Small intestine (tissue), 7 donors: Measurements from ENCODE around the gene CAVIN1. TPM values are rescaled to one million over a fixed set of nuclear protein-coding genes. Genes with fewer than 3 reads are reported as not detected.
"Not testable (repeated sequence)": the region's sequence is repeated elsewhere in the genome, so short reads cannot be mapped to it uniquely, and the experiment has no call there.

Experiments used
- DNase-seq, 2 donors: peaks; one replicate each; pipeline versions ENCODE4 v3.0.0 to v3.0.0-alpha.2; 2013
- FAIRE-seq: peaks from 2 replicates; lab custom pipeline; 2012; peaks lifted over from hg19 to GRCh38; lab: Jason Lieb, UNC
- H3K27ac ChIP-seq, 3 donors: one replicate each; pipeline ENCODE4 v1.5.1; 2013; ENCODE audit warnings: low read length in 2 of 3, mild to moderate bottlenecking in 2 of 3, control low read depth in 1 of 3, inconsistent platforms in 1 of 3, low read depth in 1 of 3, moderate library complexity in 1 of 3
- H3K27me3 ChIP-seq, 3 donors: one replicate each; pipeline ENCODE4 v1.6.1; 2013; ENCODE audit warnings: low read length in 3 of 3, inconsistent platforms in 1 of 3; ENCODE audit not compliant: control insufficient read depth in 3 of 3, insufficient read depth in 3 of 3
- H3K36me3 ChIP-seq, 3 donors: one replicate each; pipeline ENCODE4 v1.6.1; 2013; ENCODE audit warnings: low read length in 3 of 3, inconsistent platforms in 1 of 3, low read depth in 1 of 3, mild to moderate bottlenecking in 1 of 3, moderate library complexity in 1 of 3; ENCODE audit not compliant: control insufficient read depth in 3 of 3, insufficient read depth in 2 of 3
- H3K4me1 ChIP-seq, 3 donors: one replicate each; pipeline ENCODE4 v1.6.1; 2013; ENCODE audit warnings: low read length in 2 of 3, inconsistent platforms in 1 of 3, low read depth in 1 of 3, mild to moderate bottlenecking in 1 of 3, moderate library complexity in 1 of 3; ENCODE audit not compliant: control insufficient read depth in 3 of 3, insufficient read depth in 2 of 3
- H3K4me3 ChIP-seq, 3 donors: one replicate each; pipeline ENCODE4 v1.5.1; 2013; ENCODE audit warnings: low read length in 3 of 3, control low read depth in 1 of 3, inconsistent platforms in 1 of 3, low read depth in 1 of 3, mild to moderate bottlenecking in 1 of 3, moderate library complexity in 1 of 3
- H3K9me3 ChIP-seq, 2 donors: one replicate each; pipeline ENCODE4 v1.6.1; 2013; ENCODE audit warnings: low read depth in 1 of 2, low read length in 1 of 2; ENCODE audit not compliant: control insufficient read depth in 2 of 2, insufficient read depth in 1 of 2
- WGBS, 3 donors: extraction: QIAGEN DNeasy Blood & Tissue Kit; methylation state at CpG; one replicate each; pipeline ENCODE4 v1.1.7; 2013; 5-methylcytosine and 5-hydroxymethylcytosine counted together
- polyA plus RNA-seq, 4 donors: library from polyadenylated mRNA; stranded (reverse) in 3 of 4; unstranded in 1 of 4; fragments of 200-250 nt in 3 of 4; fragments of 120-200 nt in 1 of 4; gene quantifications; one replicate each; pipeline versions ENCODE4 v1.2.1 to v1.2.3, GENCODE V29; 2013
- donor health status: healthy with polysubstance abuse.
- donor health status: control.
- donor health status: control.
- donor health status: Bipolar disorder and iron deficiency.
- donor health status: healthy.

CAVIN1 gene
- polyA plus RNA-seq, 4 donors: 2.7 to 81.0 (median 16.3) TPM

DNA sequence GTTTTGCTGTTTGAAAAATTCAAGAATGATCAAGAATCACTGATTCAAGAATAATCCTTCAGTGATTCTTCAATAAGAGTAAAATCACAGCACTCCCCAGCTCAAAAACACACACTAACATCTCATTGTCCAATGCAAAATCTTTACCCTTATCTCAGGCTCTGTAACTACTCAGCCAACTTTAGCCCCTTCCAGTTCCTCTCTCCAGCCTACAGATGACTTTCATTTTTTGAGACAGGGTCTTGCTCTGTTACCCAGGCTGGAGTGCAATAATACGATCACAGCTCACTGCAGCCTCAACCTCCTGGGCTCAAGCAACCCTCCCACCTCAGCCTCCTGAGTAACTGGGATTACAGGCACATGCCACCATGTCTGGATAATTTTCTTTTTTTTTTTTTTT, 59.8 kb downstream of the CAVIN1 start:
- FAIRE-seq: no peak
- H3K4me3 ChIP-seq: no peak overlapping the region
- 82 to 94% (median 91%) methylated on average over 1 of the region's 1 CpG for WGBS, 3 donors

GRCh38 chr17:42362245-42362961, 60.7 kb downstream of the CAVIN1 start:
- H3K4me3 ChIP-seq: no peak overlapping the region
- no peaks in the 10 kb centered on the region for H3K27me3 ChIP-seq
- H3K27ac ChIP-seq: peak overlapping the region; percentile 2 to 22 (median 5)
- 82 to 90% (median 90%) methylated on average over 7 of the region's 7 CpGs for WGBS, 3 donors
- DNase-seq (no peak), FAIRE-seq (no peak)
- H3K4me1 ChIP-seq: peaks cover 0 to 18% (median 10%) of the 10 kb centered on the region in 3 donors
- no peaks in the 10 kb centered on the region for H3K9me3 ChIP-seq
- H3K36me3 ChIP-seq: peaks cover 0 to 11% (median 5%) of the 10 kb centered on the region in 3 donors

More for the DNA sequence above, 59.8 kb downstream of the CAVIN1 start:
- H3K27me3 ChIP-seq: no peaks in the 10 kb centered on the region
- no peaks in the 10 kb centered on the region for H3K9me3 ChIP-seq
- DNase-seq: no peak
- H3K27ac ChIP-seq: no peak overlapping the region
- peaks cover 0 to 18% (median 13%) of the 10 kb centered on the region in 3 donors for H3K4me1 ChIP-seq
- H3K36me3 ChIP-seq: peaks cover 0 to 8% (median 5%) of the 10 kb centered on the region in 3 donors

DNA sequence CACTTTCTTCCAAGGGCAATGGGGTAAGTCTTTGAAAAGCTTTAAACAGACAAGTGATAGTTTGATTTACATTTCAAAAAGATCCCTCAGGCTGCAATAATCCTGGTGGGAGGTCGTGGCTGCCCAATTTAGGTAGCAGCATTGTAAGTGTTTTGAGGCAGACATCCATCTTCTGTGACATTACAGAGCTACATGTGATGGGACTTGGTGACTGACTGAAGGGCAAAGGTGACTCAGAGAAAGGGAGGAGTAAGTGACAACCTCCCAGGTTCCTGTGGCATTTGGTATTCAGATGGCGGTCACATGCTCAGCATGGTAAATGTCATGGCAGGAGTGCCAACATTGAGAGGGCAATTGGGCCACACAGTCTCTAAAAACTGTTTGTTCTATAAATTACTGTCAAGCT, 61.3 kb downstream of the CAVIN1 start:
- DNase-seq: peak; percentile 55 to 79
- no peaks in the 10 kb centered on the region for H3K9me3 ChIP-seq
- no peaks in the 10 kb centered on the region for H3K27me3 ChIP-seq
- peaks cover 0 to 16% (median 7%) of the 10 kb centered on the region in 3 donors for H3K4me1 ChIP-seq
- 40 to 56% (median 53%) methylated on average over 2 of the region's 2 CpGs for WGBS, 3 donors
- peaks cover 0 to 13% (median 5%) of the 10 kb centered on the region in 3 donors for H3K36me3 ChIP-seq
- peak overlapping the region in 1 of 3 donors; percentile 47 for H3K27ac ChIP-seq
- H3K4me3 ChIP-seq: no peak overlapping the region
- no peak for FAIRE-seq

- WGBS, 3 donors: 96 to 100% (median 96%) methylated on average over 2 of the region's 2 CpGs
- not testable (repeated sequence) for H3K4me3 ChIP-seq, FAIRE-seq, DNase-seq, H3K27ac ChIP-seq, H3K9me3 ChIP-seq, H3K27me3 ChIP-seq
- Histone ChIP-seq H3K4me1 (peaks cover 0 to 16% (median 7%) of the 10 kb centered on the region in 3 donors), H3K36me3 (peaks cover 0 to 19% (median 5%) of the 10 kb centered on the region in 3 donors)
Measured at GRCh38 chr17:42360388-42360787, 62.7 kb downstream of the CAVIN1 start.

DNA sequence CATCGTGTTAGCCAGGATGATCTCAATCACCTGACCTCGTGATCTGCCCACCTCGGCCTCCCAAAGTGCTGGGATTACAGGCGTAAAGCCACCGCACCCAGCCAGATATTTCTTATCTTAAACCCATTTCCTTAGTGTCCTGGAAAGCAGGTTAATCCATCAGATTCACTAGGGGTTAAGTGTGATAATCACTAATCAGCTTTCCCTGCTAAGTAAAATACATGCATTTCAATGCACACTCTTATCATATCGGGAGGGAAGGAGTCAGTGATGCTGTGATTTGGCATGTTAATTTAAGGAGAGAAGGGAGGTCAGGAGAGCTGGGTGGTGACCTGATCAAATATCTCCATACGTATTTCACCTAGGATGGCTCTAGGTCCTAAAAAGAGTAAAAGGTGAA, 63.9 kb downstream of the CAVIN1 start:
- Histone ChIP-seq H3K36me3 (peaks cover 0 to 19% (median 0%) of the 10 kb centered on the region in 3 donors), H3K27ac (no peak overlapping the region), H3K4me3 (no peak overlapping the region), H3K4me1 (peaks cover 0 to 11% (median 7%) of the 10 kb centered on the region in 3 donors), H3K27me3 (no peaks in the 10 kb centered on the region), H3K9me3 (no peaks in the 10 kb centered on the region)
- no peak for FAIRE-seq
- WGBS, 3 donors: 87 to 91% (median 90%) methylated on average over 7 of the region's 7 CpGs
- DNase-seq: no peak

DNA sequence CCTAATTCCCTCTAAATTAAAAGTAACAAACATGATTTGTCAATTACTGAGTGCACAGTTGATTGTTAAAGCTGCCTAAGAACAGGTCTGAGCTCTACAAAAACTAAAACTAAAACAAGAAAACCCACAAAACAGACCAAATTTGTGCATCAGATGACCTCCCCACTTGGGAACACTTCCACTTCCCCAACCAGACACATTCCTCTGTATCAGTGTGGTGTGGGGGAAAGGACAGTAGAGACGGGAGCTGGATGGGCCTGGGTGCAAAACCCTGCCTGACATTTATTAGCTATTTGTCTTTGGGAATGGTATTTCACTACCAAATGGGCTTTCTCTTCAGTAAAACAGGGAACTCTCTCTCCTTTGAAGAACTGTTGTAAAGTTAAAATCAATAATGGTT, 64.6 kb downstream of the CAVIN1 start:
- H3K4me3 ChIP-seq: no peak overlapping the region
- H3K27me3 ChIP-seq: no peaks in the 10 kb centered on the region
- no peak for DNase-seq
- H3K27ac ChIP-seq: no peak overlapping the region
- no peak for FAIRE-seq
- 65 to 92% (median 71%) methylated on average over 1 of the region's 1 CpG for WGBS, 3 donors
- H3K36me3 ChIP-seq: peaks cover 0 to 21% (median 0%) of the 10 kb centered on the region in 3 donors
- H3K4me1 ChIP-seq: peaks cover 0 to 11% (median 7%) of the 10 kb centered on the region in 3 donors
- H3K9me3 ChIP-seq: no peaks in the 10 kb centered on the region

DNA sequence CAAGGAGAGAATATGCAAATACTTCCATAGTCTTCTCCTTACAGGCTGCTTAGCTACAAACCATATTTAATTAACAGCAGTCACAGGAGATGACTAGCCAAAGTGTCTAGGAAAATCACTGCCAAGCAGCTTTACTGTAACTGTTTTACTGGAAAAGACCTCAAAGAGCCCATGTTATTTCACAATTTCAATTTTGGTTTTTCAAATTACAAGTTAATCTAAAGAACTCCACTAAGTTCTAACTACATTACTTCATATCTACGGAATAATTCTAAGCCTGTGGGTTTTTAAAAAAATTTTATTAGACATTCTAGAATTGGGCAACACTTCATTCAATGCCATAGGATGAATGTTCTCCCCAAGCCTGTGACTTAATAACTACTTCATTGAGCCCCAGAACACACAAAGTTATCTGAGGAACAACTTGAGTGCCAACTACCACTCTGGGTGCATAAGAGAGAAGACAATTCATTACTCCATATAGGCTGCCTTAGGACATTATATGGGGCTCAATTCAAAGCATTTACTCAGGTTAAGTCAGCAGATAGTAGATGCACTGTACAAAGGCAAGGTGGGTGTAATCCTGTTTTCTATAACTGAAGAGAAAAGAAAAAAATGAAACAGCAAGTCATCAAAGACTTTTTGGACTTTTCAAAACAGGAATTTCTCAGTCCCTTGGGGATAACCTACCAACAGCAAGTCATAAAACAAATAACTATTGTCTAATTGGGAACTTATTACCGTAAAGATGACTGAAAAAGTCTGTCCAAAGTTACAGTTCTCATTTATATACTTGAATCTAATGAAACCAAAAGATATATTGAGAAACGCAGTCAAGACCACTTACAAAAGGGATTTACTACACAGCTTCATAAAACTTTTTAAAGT, 67.9 kb downstream of the CAVIN1 start:
- Histone ChIP-seq H3K4me1 (peaks cover under 1 to 6% (median 1%) of the 10 kb centered on the region in 3 donors), H3K36me3 (peaks cover 0 to 24% (median 0%) of the 10 kb centered on the region in 3 donors), H3K4me3 (no peak overlapping the region), H3K27ac (peak overlapping the region in 1 of 3 donors; percentile 20), H3K27me3 (no peaks in the 10 kb centered on the region), H3K9me3 (no peaks in the 10 kb centered on the region)
- 66 to 86% (median 73%) methylated on average over 3 of the region's 3 CpGs for WGBS, 3 donors
- DNase-seq (no peak), FAIRE-seq (no peak)
